ENCODE data around the gene RNPEP. TPM values are rescaled to one million over a fixed set of nuclear protein-coding genes. Genes with fewer than 3 reads are reported as not detected.
A peak's percentile ranks its signal among the peaks of the same experiment; 100 is the strongest.

The RNPEP gene
- total and polyA plus RNA-seq, 2 of the 13 experiments (the other 11 are each of a cell fraction or from before 2014, with no cell fraction given): 20.6 to 38.4 TPM

DNA sequence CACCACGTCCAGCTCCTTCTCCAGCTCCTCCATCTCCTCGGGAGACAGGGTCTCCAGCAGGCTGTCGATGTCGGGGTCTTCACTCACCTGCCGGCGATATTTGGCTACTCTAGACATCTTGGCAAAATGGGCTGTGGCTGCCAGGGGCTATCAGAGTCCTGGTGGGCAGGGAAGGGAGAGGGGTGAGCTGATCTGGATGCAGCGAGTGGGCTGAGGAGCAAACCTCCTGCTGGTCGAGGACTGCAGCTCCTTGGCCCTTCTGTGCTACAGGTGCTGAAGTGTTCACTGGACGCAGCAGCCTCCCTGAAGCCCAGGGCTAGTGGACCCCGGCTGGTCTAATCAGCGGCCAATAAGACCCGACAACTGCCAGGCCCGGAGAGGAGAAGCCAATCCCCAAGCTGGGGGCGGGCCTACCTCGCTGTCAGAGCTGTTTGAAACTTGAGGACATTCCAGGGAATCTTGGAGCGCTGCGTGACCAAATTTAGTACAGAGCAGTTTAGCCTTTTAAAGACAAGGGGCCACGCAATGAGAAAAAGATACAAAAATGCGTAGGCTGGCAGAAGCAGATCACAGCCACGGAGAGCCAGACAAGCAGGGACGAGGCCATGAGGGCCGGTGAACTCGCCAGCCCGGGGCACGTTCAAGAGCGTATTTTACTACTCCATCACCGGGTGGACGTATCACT lies 36.1 kb upstream of the RNPEP start, which contains the start of gene LMOD1 (continued):
- TF ChIP-seq, protein P1, sequence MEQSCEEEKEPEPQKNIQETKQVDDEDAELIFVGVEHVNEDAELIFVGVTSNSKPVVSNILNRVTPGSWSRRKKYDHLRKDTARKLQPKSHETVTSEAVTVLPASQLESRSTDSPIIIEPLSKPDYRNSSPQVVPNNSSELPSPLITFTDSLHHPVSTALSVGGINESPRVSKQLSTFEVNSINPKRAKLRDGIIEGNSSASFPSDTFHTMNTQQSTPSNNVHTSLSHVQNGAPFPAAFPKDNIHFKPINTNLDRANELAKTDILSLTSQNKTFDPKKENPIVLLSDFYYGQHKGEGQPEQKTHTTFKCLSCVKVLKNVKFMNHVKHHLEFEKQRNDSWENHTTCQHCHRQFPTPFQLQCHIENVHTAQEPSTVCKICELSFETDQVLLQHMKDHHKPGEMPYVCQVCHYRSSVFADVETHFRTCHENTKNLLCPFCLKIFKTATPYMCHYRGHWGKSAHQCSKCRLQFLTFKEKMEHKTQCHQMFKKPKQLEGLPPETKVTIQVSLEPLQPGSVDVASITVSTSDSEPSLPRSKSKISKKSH (CRISPR knock-in tag; IDR thresholded peaks at IDR 0.05; ENCODE audit: borderline replicate concordance): no peak
- TF ChIP-seq NRL (CRISPR knock-in tag; IDR thresholded peaks at IDR 0.05; ENCODE audit: borderline replicate concordance) (peak; percentile 44; the same call in 1 of the 2 replicates), DMAP1 (CRISPR knock-in tag; IDR thresholded peaks at IDR 0.05) (no peak), REPIN1 (CRISPR knock-in tag; IDR thresholded peaks at IDR 0.05; ENCODE audit: borderline replicate concordance, low read depth) (no peak), NBN (conservative IDR thresholded peaks at IDR 0.05) (no peak), THYN1 (CRISPR knock-in tag; IDR thresholded peaks at IDR 0.05; ENCODE audit: borderline replicate concordance, low read depth) (no peak), MEIS2 (CRISPR knock-in tag; IDR thresholded peaks at IDR 0.05) (no peak)

DNA sequence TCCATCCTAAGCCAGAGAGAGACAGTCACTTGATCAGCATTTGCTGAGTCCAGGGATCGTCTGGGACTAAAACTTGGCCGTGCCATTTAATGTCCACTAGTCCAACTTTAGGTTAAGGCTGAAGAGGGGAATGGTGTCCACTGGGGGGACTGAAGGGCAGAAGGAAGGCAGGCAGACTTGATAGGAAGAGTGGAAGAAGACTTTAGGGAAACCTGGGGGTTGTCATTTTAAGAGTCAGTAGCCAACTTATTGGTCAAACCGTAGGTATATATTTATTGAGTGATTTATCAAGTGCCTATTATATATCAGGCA lies 34.8 kb upstream of the RNPEP start:
- peak overlapping the region; percentile 20; the same call in 1 of the 2 replicates for H3K4me2 ChIP-seq (ENCODE audit: low read depth, low read length)
- CTCF ChIA-PET (ENCODE audit: low intra/inter-chr PET ratio, low total read pairs): no interaction called here
- no peak overlapping the region for H3K9ac ChIP-seq (ENCODE audit: insufficient read depth, low read depth, low read length)
- in situ Hi-C loops (cut with HindIII; ENCODE audit: extremely low pct_ligation_motif_present, low pct_unique_long_range_greater_than_20kb): no loop called here
- ATAC-seq: peak; percentile 40
- no peak overlapping the region for H2AFZ ChIP-seq (ENCODE audit: low read length)
- POLR2A ChIA-PET: no interaction called here
- no peaks in the 10 kb centered on the region for H3K36me3 ChIP-seq (replicated peaks in 1 of 2; ENCODE audit: control insufficient read depth in 1 of 2, insufficient read depth in 2 of 2, low read length in 2 of 2)
- H3K4me1 ChIP-seq (ENCODE audit: insufficient read depth, low read length): peaks cover 22% of the 10 kb centered on the region
- no peak for FAIRE-seq
- peaks cover 1 to 41% of the 10 kb centered on the region in 2 experiments; a peak in 3 of 5 replicates for H3K27me3 ChIP-seq (ENCODE audit: control insufficient read depth in 1 of 2, insufficient read depth in 2 of 2, low read length in 2 of 2)
- H4K20me1 ChIP-seq (ENCODE audit: insufficient read depth, low read length): no peaks in the 10 kb centered on the region
- H3K27ac ChIP-seq (ENCODE audit: extremely low read length, insufficient read depth, low read length): no peak overlapping the region
- no peak overlapping the region for H3K4me3 ChIP-seq (replicated peaks in 1 of 3; ENCODE audit: insufficient read depth in 1 of 3, low read depth in 2 of 3, low read length in 3 of 3)
- H3K79me2 ChIP-seq (ENCODE audit: insufficient read depth, low read length): no peaks in the 10 kb centered on the region
- intact Hi-C loops (cut with micrococcal nuclease; ENCODE audit: unreplicated experiment): no loop called here
- no peak for DNase-seq (ENCODE audit: low spot score)
- WGBS (ENCODE audit: low lambda C conversion rate): 2% methylated on average over 3 of the region's 3 CpGs
- no peak for TF ChIP-seq MBNL3 (CRISPR knock-in tag; conservative IDR thresholded peaks at IDR 0.05)
- no peak for TF ChIP-seq ZBTB1 (CRISPR knock-in tag; IDR thresholded peaks at IDR 0.05; ENCODE audit: borderline replicate concordance)
- H3K9me3 ChIP-seq (ENCODE audit: low read length): no peaks in the 10 kb centered on the region
- BruUV-seq (replicated peaks): no TSS peak

Data from HepG2 (cell line).